RWPE1 (cell line): Measurements from ENCODE around the gene GNB1.
A peak's percentile ranks its signal among the peaks of the same experiment; 100 is the strongest.

Source experiments
- CTCF ChIA-PET: fragments of 350-600 bp; sonication (Branson Sonifier 250); formaldehyde crosslinking; extraction: SDS; loops from one replicate; lab custom pipeline; 2021; lab: Yijun Ruan, JAX
- POLR2A ChIA-PET: fragments of 400-600 bp; formaldehyde crosslinking; extraction: SDS; loops from one replicate; lab custom pipeline; 2020; ENCODE audit warnings: antibody characterized with exemption; ENCODE audit not compliant: low non-redundant PET; lab: Yijun Ruan, JAX
- DNase-seq: peaks from one replicate; pipeline ENCODE4 v3.0.0; 2012; ENCODE audit warnings: low spot score
- H3K27ac ChIP-seq: fragments of 450-650 bp; 2 replicates; pipeline ENCODE4 v1.5.1; 2017
- TF ChIP-seq, protein P1 (sequence below): fragments of 450-650 bp; conservative IDR thresholded peaks from 2 replicates; pipeline ENCODE4 v1.5.1; 2017; ENCODE audit warnings: low read depth, mild to moderate bottlenecking

Gene GNB1

DNA sequence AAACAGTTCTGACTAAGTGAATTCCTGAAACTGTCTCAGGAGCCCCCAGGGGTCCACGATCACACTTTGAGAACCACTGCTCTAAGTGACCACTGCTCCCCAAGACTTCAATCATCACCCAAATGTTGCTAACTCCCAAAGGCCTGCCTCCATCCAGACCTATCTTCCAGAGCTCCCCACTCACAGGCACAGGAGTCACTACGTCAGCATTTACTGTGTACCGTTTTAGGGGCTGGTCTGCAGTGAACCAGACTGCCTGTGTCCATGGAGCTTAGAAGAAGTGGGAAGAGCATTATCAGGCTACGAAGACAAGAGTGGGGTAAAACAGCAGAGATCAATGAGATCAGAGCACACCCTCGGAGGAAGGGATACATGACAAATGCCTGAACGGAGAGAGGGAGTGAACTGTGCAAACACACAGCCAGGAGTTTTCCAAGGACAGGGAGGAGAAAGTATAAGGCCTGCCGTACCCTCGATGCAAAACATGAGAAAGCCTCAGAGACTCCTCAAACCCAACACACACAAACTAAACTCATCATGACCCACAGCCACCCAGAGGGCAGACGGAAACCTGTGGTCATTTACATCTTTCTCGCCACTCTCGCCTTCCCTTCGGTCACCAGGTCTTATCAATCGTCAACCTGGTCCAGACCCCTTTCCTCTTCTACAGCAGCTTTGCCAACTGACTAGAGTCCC is 10.1 kb downstream of the GNB1 start:
- TF ChIP-seq, protein P1, sequence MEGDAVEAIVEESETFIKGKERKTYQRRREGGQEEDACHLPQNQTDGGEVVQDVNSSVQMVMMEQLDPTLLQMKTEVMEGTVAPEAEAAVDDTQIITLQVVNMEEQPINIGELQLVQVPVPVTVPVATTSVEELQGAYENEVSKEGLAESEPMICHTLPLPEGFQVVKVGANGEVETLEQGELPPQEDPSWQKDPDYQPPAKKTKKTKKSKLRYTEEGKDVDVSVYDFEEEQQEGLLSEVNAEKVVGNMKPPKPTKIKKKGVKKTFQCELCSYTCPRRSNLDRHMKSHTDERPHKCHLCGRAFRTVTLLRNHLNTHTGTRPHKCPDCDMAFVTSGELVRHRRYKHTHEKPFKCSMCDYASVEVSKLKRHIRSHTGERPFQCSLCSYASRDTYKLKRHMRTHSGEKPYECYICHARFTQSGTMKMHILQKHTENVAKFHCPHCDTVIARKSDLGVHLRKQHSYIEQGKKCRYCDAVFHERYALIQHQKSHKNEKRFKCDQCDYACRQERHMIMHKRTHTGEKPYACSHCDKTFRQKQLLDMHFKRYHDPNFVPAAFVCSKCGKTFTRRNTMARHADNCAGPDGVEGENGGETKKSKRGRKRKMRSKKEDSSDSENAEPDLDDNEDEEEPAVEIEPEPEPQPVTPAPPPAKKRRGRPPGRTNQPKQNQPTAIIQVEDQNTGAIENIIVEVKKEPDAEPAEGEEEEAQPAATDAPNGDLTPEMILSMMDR, result no peak
- DNase-seq, result no peak
- ChIA-PET POLR2A (no interaction called here), CTCF (interaction anchor here (0.6 to 1.0 kb wide), 3 partner anchors 25 to 42 kb away, joined by 3 to 6 read pairs (median 4); no protein-coding TSS in a partner anchor)
- no peak overlapping the region for H3K27ac ChIP-seq

DNA sequence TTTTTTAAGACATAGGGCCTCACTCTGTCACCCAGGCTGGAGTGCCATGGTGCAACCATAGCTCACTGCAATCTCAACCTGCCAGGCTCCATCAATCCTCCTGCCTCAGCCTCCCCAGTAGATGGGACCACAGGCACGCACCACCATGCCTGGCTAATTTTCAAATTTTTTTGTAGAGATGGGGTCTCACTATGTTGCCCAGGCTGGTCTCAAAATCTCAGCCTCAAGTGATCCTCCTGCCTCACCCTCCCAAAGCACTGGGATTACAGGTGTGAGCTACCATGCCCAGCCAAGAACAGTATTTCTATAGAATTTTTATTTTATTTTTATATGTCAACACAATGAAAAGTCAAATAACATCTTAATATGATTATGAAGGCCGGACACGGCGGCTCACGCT is 10.9 kb downstream of the GNB1 start:
- ChIA-PET POLR2A (interaction anchor here (0.6 kb wide), 1 partner anchor 14 kb away, joined by 4 read pairs; no protein-coding TSS in a partner anchor), CTCF (interaction anchor here (1.0 kb wide), 1 partner anchor 26 kb away, joined by 6 read pairs; no protein-coding TSS in a partner anchor)
- DNase-seq, result no peak

DNA sequence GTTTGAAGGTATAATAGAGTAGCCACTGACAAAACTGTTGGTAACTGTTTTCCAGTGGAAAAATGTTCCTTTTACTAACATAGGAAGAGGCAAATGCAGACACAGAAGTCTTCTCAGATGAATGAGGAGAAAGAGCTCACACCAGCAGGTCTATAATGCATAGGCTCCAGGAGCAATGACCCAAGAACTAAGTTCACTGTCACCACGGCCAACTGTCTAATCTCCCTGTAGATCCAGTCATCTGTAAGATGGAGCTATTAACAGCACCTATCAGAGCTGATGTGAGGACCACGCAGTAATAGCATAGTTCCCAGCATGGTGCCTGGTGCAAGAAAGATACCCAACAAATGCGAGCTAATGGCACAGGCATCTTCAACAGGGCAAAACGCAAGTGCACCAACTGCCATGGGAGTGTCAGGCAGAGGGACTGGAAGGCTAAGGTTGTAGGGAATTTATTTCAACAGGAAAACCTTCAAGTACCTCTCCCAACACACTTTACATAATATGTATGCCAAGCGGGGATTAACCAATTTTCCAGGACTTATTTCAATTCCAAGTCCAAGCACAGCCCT is 12.9 kb downstream of the GNB1 start:
- TF ChIP-seq, protein P1, result no peak
- POLR2A ChIA-PET, result no interaction called here
- no peak for DNase-seq
- CTCF ChIA-PET, result interaction anchor here (0.7 kb wide), 1 partner anchor 158 kb away, joined by 3 read pairs; no protein-coding TSS in a partner anchor
- H3K27ac ChIP-seq, result no peak overlapping the region

More for the DNA sequence above, 10.9 kb downstream of the GNB1 start:
- H3K27ac ChIP-seq, result no peak overlapping the region
- TF ChIP-seq, protein P1, result no peak

DNA sequence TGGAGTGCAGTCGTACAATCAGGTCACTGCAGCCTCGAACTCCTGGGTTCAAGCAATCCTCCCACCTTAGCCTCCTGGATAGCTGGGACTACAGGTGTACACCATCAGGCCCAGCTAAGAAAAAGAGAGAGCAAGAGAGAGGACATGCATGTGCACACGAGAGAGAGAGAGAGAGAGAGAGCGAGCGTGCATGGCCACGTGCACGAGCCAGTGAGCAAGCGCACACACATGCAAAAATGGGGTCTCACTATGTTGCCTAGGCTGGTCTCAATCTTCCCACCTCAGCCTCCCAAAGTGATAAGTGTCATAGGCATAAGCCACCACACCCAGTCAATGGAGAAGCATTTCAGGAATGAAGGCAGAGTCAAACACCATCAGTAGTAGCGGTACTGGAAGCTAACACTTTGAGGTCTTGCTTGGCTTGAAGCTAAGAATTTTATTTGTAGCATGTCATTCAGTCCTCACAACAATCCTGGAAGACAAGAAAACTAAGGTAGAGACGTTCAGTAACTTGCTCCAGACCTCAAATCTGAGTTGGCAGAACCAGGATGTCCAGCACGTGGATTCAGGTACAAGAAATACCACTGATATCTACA is 14.5 kb downstream of the GNB1 start:
- CTCF ChIA-PET, result interaction anchor here (0.8 kb wide), 1 partner anchor 32 kb away, joined by 3 read pairs; no protein-coding TSS in a partner anchor
- no peak overlapping the region for H3K27ac ChIP-seq
- no peak for DNase-seq
- TF ChIP-seq, protein P1, result no peak
- POLR2A ChIA-PET, result no interaction called here

DNA sequence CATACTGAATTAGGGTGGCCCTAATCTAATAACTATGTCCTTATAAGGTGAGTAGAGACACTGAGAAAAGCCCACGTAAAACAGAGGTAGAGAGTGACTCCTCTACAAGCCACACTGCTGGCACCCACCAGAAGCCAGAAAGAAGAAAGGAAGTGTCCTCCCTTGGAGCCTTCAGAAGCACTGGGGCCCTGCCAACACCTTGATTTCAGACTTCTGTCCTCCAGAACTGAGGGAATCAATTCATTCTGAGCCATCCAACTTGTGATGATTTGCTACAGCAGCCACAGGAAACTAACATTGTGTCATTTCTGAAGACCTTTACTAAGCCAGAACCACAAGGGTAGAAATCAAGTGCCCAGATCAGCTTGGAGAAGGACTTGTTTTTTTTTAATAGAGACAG is 15.0 kb downstream of the GNB1 start:
- ChIA-PET CTCF (no interaction called here), POLR2A (no interaction called here)
- no peak for DNase-seq
- TF ChIP-seq, protein P1, result no peak
- no peak overlapping the region for H3K27ac ChIP-seq

DNA sequence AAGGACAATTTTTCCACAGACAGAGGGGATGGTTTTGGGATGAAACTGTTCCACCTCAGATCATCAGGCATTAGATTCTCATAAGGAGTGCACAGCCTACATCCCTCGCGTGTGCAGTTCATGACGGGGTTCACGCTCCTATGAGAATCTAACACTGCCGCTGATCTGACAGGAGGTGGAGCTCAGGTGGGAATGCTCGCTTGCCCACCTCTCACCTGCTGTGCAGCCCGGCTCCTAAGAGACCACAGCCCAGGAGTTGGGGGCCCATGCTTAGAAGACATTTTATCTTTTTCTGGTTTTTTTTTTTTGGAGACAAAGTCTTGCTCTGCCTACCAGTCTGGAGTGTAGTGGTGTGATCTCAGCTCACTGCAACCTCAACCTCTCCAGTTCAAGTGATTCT is 16.0 kb downstream of the GNB1 start:
- TF ChIP-seq, protein P1, result no peak
- ChIA-PET CTCF (interaction anchor here (0.6 kb wide), 1 partner anchor 196 kb away, joined by 3 read pairs; no protein-coding TSS in a partner anchor), POLR2A (interaction anchor here (0.6 to 0.7 kb wide), 2 partner anchors 11 to 99 kb away, joined by 3 to 4 read pairs; no protein-coding TSS in a partner anchor)
- no peak for DNase-seq
- peak overlapping the region; percentile 28 for H3K27ac ChIP-seq
